Measurements from ENCODE around the gene ALKBH5. TPM values are rescaled to one million over a fixed set of nuclear protein-coding genes. Genes with fewer than 3 reads are reported as not detected.

Gene ALKBH5
- polyA plus RNA-seq, 2 of the 4 experiments (the other 2 are of a cell fraction), result 57.9 to 105 TPM

GRCh38 chr17:18201108-18201507 lies 17.5 kb downstream of the ALKBH5 start:
- peaks cover 14% of the 10 kb centered on the region for H3K4me1 ChIP-seq
- DNase-seq (ENCODE audit: low read depth in 1 of 2, low spot score in 1 of 2), result no peak
- CTCF ChIA-PET, result interaction anchor here (0.8 to 13.0 kb wide), 6 partner anchors 11 to 62 kb away, joined by 3 to 106 read pairs (median 8); partner anchors contain the start of gene ALKBH5
- no peaks in the 10 kb centered on the region for H3K9me3 ChIP-seq
- no peak overlapping the region for H3K27ac ChIP-seq
- FAIRE-seq, result no peak
- TF ChIP-seq POLR2AphosphoS2 (conservative IDR thresholded peaks at IDR 0.05; ENCODE audit: low read length), result no peak
- TF ChIP-seq NR3C1 (IDR thresholded peaks at IDR 0.05), result no peak
- TF ChIP-seq RFX5 (IDR thresholded peaks at IDR 0.05), result no peak
- no peak for TF ChIP-seq RARB (CRISPR knock-in tag; IDR thresholded peaks at IDR 0.05)
- no peak for TF ChIP-seq TP53 (CRISPR knock-in tag; IDR thresholded peaks at IDR 0.05)
- TF ChIP-seq POLR2A (IDR thresholded peaks at IDR 0.05; ENCODE audit: low read length), result no peak
- no peak for TF ChIP-seq CBX2 (IDR thresholded peaks at IDR 0.05; ENCODE audit: borderline replicate concordance, low read depth)
- TF ChIP-seq CTCF (IDR thresholded peaks at IDR 0.05), result no peak
- TF ChIP-seq, protein P1, sequence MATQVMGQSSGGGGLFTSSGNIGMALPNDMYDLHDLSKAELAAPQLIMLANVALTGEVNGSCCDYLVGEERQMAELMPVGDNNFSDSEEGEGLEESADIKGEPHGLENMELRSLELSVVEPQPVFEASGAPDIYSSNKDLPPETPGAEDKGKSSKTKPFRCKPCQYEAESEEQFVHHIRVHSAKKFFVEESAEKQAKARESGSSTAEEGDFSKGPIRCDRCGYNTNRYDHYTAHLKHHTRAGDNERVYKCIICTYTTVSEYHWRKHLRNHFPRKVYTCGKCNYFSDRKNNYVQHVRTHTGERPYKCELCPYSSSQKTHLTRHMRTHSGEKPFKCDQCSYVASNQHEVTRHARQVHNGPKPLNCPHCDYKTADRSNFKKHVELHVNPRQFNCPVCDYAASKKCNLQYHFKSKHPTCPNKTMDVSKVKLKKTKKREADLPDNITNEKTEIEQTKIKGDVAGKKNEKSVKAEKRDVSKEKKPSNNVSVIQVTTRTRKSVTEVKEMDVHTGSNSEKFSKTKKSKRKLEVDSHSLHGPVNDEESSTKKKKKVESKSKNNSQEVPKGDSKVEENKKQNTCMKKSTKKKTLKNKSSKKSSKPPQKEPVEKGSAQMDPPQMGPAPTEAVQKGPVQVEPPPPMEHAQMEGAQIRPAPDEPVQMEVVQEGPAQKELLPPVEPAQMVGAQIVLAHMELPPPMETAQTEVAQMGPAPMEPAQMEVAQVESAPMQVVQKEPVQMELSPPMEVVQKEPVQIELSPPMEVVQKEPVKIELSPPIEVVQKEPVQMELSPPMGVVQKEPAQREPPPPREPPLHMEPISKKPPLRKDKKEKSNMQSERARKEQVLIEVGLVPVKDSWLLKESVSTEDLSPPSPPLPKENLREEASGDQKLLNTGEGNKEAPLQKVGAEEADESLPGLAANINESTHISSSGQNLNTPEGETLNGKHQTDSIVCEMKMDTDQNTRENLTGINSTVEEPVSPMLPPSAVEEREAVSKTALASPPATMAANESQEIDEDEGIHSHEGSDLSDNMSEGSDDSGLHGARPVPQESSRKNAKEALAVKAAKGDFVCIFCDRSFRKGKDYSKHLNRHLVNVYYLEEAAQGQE (IDR thresholded peaks at IDR 0.05), result no peak
- TF ChIP-seq CBX8 (IDR thresholded peaks at IDR 0.05), result no peak
- TF ChIP-seq CEBPB (IDR thresholded peaks at IDR 0.05), result no peak
- TF ChIP-seq ESRRA (IDR thresholded peaks at IDR 0.05; ENCODE audit: borderline replicate concordance, low read length), result no peak
- TF ChIP-seq KDM5A (IDR thresholded peaks at IDR 0.05), result no peak
- no peak for TF ChIP-seq SMC3 (IDR thresholded peaks at IDR 0.05)
- H3K4me2 ChIP-seq, result no peak overlapping the region
- H3K4me3 ChIP-seq, result no peak overlapping the region
- WGBS (ENCODE audit: missing lambda C conversion rate), result 93% methylated on average over 4 of the region's 4 CpGs
- ATAC-seq, result no peak
- POLR2A ChIA-PET, result interaction anchor here (1.8 kb wide), 1 partner anchor 18 kb away, joined by 8 read pairs; the partner anchor contains the start of gene ALKBH5

- FAIRE-seq (peak; percentile 59), ATAC-seq (peak in 1 of 2 experiments; percentile 50; a peak in 2 of 6 replicates), DNase-seq (ENCODE audit: low read depth in 1 of 2, low spot score in 1 of 2) (no peak)
- H3K4me1 ChIP-seq, result peaks cover 14% of the 10 kb centered on the region
- 0 out of 6 replicates have a peak overlapping the region, but pooled peaks of 1 of the 2 experiments have one; percentile 6 for H3K27ac ChIP-seq
- ChIA-PET POLR2A (interaction anchor here (1.3 kb wide), 1 partner anchor 20 kb away, joined by 5 read pairs; the partner anchor contains the start of gene ALKBH5), CTCF (interaction anchor here (0.6 to 13.0 kb wide), 9 partner anchors 12 to 587 kb away, joined by 3 to 106 read pairs (median 3); no protein-coding TSS in a partner anchor)
- no peaks in the 10 kb centered on the region for H3K9me3 ChIP-seq
- 65% methylated on average over 7 of the region's 7 CpGs for WGBS (ENCODE audit: missing lambda C conversion rate)
- no peak overlapping the region; the same call in 2 of the 3 replicates for H3K4me2 ChIP-seq
- TF ChIP-seq SMC3 (IDR thresholded peaks at IDR 0.05) (no peak), CBX8 (IDR thresholded peaks at IDR 0.05) (no peak), HEYL (CRISPR knock-in tag; IDR thresholded peaks at IDR 0.05) (no peak), CHD2 (IDR thresholded peaks at IDR 0.05; ENCODE audit: low read length, partially characterized antibody) (no peak), HDAC2 (IDR thresholded peaks at IDR 0.05) (no peak), CEBPB (IDR thresholded peaks at IDR 0.05) (no peak), FOSB (CRISPR knock-in tag; IDR thresholded peaks at IDR 0.05) (no peak), ZNF302 (CRISPR knock-in tag; IDR thresholded peaks at IDR 0.05) (no peak), HMGXB4 (CRISPR knock-in tag; IDR thresholded peaks at IDR 0.05; ENCODE audit: borderline replicate concordance) (no peak), ZC3H11A (IDR thresholded peaks at IDR 0.05) (no peak)
- TF ChIP-seq, protein P2, sequence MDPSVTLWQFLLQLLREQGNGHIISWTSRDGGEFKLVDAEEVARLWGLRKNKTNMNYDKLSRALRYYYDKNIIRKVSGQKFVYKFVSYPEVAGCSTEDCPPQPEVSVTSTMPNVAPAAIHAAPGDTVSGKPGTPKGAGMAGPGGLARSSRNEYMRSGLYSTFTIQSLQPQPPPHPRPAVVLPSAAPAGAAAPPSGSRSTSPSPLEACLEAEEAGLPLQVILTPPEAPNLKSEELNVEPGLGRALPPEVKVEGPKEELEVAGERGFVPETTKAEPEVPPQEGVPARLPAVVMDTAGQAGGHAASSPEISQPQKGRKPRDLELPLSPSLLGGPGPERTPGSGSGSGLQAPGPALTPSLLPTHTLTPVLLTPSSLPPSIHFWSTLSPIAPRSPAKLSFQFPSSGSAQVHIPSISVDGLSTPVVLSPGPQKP (IDR thresholded peaks at IDR 0.05; ENCODE audit: low read depth, low read length), result no peak
- no peak overlapping the region for H3K4me3 ChIP-seq
Observed at GRCh38 chr17:18203308-18203707, 19.7 kb downstream of the ALKBH5 start.
